KOPT-K1 (cell line): ENCODE results near the gene SLC27A5.
A peak's percentile ranks its signal among the peaks of the same experiment; 100 is the strongest.

ENCODE experiments used
- H3K27ac ChIP-seq: fragments of 200-600 bp; sonication (generic); 2 replicates; pipeline ENCODE4 v1.5.1; 2016; ENCODE audit warnings: antibody characterized with exemption, mild to moderate bottlenecking, low read depth, low read length; ENCODE audit not compliant: poor library complexity, severe bottlenecking
- H3K36me3 ChIP-seq: fragments of 200-600 bp; sonication (generic); 2 replicates; pipeline ENCODE4 v1.5.1; 2017; ENCODE audit warnings: antibody characterized with exemption, mild to moderate bottlenecking, low read length, moderate library complexity; ENCODE audit not compliant: insufficient read depth
- H3K9me3 ChIP-seq: fragments of 200-600 bp; sonication (generic); 2 replicates; pipeline ENCODE4 v1.5.1; 2017; ENCODE audit warnings: antibody characterized with exemption, low read length, mild to moderate bottlenecking; ENCODE audit not compliant: insufficient read depth, poor library complexity, severe bottlenecking

Gene SLC27A5, protein sequence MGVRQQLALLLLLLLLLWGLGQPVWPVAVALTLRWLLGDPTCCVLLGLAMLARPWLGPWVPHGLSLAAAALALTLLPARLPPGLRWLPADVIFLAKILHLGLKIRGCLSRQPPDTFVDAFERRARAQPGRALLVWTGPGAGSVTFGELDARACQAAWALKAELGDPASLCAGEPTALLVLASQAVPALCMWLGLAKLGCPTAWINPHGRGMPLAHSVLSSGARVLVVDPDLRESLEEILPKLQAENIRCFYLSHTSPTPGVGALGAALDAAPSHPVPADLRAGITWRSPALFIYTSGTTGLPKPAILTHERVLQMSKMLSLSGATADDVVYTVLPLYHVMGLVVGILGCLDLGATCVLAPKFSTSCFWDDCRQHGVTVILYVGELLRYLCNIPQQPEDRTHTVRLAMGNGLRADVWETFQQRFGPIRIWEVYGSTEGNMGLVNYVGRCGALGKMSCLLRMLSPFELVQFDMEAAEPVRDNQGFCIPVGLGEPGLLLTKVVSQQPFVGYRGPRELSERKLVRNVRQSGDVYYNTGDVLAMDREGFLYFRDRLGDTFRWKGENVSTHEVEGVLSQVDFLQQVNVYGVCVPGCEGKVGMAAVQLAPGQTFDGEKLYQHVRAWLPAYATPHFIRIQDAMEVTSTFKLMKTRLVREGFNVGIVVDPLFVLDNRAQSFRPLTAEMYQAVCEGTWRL

DNA sequence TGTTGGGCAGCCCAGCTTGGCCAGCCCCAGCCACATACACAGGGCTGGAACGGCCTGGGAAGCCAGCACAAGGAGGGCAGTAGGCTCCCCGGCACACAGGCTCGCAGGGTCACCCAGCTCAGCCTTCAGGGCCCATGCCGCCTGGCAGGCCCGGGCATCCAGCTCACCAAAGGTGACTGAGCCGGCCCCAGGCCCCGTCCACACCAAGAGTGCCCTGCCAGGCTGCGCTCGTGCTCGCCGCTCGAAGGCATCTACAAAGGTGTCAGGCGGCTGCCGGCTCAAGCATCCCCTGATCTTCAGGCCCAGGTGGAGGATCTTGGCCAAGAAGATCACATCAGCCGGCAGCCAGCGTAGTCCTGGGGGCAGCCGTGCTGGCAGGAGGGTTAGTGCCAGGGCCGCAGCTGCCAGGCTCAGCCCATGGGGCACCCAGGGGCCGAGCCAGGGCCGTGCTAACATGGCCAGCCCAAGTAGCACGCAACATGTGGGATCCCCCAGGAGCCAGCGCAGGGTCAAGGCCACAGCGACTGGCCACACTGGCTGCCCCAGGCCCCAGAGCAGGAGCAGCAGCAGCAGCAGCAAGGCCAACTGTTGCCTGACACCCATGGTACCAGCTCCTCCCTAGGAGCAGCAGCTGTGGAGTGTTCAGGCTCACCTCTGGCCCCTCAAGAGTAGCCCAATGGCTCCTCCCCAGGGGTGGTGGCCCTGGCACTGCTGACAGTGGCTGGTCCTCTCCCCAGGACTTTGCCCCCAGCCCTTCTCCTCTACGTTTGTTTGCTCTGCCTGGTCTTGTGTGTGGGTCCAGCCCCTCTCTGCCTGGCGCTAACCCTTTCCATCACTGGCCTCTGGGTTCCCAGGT, at the start of gene SLC27A5:
Gene SLC27A5 (minus strand): TSS at position 640 of the 856 bp plus-strand sequence. CDS start 37 bp downstream, at position 603.
- H3K9me3 ChIP-seq: peaks cover 8% of the 10 kb centered on the region
- H3K27ac ChIP-seq: no peak within 1 kb of the TSS
- peaks cover 13% of the 10 kb centered on the region for H3K36me3 ChIP-seq

DNA sequence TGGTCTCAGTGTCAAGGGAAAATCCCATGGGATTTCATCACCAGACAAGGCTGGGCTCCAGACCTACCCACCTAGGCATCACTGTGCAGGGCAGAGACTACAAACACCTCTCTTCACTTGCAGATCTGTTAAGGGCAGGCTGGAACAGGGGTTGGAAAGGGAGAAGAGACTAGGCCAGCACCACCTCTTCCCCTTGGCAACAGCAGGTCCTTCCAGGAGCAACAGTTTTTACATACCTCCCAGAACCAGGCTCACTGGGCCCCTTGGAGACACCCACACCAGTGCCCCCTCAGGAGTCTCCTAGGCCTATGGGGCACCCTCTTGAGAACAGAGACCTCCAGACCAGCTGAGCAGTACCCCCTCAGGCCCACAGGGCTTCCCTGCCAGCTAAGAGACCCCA, 49.1 kb upstream of the SLC27A5 start:
- Histone ChIP-seq H3K9me3 (no peaks in the 10 kb centered on the region), H3K36me3 (peaks cover 29% of the 10 kb centered on the region), H3K27ac (peak overlapping the region; percentile 96)

DNA sequence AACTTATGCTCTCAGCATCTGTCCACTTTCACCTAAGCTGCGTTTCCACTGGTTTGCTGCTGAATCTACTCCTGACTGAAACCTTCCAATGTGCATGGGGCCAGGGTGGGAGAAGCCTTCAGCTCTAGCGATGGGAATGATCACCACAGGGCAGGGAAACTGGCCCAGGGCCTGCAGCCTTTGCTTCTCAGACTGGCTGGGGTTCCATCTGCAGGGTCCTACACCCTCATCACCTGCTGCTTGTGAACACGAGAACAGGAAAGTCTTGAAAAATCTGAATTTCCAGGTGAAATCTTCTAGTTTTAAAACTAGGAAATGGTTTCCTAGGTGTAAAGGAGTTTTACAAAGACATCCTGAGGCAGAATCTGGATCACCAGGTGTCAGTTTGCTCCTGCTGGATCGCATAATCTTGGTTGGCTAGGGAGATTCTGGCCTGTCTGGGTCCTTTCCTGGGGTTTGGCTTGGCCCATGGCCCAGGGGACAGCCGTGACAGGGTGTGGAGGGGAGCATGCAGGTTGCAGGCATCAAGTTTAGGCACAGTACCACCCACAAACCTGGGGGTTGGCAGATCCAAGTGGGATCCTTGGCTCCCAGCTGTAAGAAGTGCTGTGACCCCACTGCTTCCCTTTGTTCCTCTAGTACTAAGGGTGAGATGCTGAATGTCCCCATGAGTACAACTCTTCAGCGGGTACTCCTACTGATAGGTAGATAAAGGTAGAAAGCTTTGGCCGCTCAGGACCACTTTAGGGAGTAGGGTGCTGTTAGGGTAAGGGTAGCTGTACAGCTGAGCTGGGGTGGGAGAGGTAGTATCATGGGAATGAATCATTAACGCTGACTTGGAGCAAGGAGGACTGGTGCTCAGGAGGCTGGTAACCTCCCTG, 48.5 kb upstream of the SLC27A5 start:
- Histone ChIP-seq H3K27ac (peak overlapping the region; percentile 96), H3K9me3 (no peaks in the 10 kb centered on the region), H3K36me3 (peaks cover 36% of the 10 kb centered on the region)

DNA sequence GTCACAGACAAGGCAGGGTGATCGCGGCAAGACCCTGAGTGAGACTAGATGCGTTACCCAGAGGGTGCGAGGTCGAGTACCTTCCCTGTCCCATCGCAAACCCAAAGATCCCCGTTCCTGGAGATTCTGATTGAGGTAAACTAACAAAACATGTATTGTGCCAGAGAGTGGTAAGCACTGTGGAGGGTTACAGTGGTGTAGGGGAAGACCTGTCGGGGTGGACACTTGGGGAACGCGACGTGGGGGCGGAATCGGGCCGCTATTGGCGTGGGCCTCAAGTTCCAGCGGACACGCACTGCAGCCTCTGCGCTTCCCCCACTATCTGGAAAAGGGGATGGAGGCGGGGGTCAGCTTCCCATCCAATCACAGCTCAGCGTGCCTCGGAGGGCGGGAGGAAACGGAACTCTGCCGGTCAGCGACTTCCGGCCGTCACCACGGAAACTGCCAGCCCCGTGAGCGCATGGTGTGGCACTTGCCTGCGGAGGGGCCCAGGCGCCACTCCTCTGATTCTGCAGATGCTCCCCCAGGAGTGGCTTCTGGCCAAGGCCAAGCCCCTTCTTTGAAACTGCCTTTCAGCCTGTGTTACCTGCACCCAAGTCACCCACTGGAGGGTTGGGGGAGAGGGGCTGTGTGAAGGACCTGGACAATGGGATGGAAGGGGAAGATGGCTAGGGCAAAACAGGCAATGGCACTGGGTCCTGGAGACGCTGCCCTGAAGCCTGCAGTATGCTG, 47.6 kb upstream of the SLC27A5 start:
- no peaks in the 10 kb centered on the region for H3K9me3 ChIP-seq
- H3K27ac ChIP-seq: peak overlapping the region; percentile 96
- peaks cover 36% of the 10 kb centered on the region for H3K36me3 ChIP-seq

DNA sequence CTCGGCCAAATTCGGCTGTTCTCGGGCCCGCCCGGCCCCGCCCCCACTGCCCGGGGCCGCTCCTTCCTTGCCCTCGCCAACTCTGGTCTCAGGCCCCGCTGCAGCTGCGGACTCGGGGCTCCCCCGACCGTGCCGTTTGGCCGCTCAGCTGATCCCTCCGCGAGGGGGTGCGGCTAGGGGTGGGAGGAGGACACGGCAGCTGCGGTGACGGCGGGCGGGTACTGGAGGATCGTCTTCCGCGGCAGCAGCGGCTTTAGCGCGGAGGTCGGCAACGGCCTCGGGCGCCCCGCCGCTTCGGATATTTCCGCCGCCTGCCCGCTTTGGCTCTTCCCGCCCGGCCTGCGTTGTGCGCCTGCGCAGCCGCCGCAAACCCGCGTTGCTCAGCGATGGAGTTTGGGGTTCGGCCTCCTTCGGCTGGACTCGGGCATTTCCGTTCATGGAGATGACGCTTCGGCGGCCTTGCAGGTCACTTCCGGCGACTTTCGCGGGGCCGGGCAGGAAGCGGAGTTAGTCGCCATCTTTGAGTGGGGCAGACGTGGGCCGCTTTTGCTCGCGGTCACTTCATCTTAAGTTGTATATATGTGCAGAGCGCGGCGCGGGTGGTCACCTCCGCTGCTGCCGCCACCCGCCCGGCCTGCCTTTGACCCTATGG, 47.0 kb upstream of the SLC27A5 start:
- Histone ChIP-seq H3K27ac (peak overlapping the region; percentile 96), H3K36me3 (peaks cover 39% of the 10 kb centered on the region), H3K9me3 (no peaks in the 10 kb centered on the region)

DNA sequence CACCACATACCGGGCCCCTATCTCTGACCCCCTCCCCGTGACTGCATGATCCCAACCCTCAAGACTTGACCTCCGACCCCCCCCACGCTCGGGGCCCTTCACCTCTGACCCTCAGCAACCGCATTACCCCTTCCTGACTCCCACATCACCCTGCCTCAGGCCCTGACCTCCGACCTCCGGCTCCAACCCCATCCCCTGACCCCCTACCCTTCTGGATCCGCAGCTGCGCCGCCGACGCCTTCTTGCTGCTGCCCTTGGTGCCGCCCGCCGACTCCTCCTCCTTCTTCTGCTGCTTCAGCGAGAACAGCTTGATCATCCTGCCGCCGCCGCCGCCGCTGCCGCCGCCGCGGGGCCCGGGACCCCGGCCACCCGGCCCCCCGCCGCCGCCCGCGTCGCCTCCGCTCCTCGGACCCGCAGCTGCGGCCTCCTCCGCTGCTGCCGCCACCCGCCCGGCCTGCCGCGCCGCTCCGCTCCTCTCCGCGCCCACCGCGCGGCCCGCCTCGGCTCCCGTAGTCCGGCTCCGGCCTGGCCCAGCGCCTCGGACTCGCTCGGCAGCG, 46.4 kb upstream of the SLC27A5 start, which contains the start of gene UBE2M:
Gene UBE2M (minus strand): TSS at position 546 of the 557 bp plus-strand sequence. CDS start 230 bp downstream, at position 316.
- Histone ChIP-seq H3K27ac (peak within 1 kb of the TSS; percentile 96), H3K9me3 (no peaks in the 10 kb centered on the region), H3K36me3 (peaks cover 37% of the 10 kb centered on the region)

DNA sequence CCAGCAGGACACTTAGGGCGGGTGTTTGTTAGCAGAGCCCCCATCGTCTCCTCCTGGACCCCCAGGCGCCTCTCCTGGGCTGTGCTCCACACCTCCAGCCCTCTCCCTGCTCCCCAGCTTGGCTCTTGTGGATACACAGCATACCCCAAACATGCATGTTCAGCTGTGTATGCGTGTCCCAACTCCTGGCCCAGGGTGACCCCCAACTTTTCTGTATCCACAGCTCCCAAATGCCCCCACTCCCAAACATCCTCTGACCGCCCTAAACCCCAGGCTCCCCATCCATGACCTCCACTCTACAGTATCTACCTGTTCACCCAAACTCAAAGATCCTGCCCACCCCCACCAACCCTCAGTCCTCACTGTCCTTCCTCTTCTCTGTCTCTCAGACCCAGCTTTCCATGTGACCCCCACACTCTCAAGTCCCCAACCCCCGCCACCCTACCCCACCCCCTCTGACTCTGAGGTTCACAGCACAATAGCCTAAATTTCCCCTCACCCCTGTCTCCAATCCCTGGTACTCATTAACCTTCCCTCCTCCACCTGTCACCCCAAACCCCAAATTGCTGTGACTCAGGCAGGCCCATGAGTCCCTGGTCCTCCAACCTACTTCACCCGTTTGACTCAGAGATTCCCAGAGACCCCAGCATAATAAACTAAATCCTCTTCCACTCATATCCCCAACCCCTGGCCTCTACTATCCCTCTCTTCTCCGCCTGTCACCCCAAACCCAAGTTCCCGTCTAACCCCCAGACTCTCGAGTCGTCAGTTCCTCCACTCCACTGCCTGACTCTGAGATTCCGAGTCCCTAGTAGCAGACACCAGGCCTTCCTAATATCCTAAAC, 45.7 kb upstream of the SLC27A5 start:
- H3K27ac ChIP-seq: peak overlapping the region; percentile 96
- peaks cover 42% of the 10 kb centered on the region for H3K36me3 ChIP-seq
- H3K9me3 ChIP-seq: no peaks in the 10 kb centered on the region

DNA sequence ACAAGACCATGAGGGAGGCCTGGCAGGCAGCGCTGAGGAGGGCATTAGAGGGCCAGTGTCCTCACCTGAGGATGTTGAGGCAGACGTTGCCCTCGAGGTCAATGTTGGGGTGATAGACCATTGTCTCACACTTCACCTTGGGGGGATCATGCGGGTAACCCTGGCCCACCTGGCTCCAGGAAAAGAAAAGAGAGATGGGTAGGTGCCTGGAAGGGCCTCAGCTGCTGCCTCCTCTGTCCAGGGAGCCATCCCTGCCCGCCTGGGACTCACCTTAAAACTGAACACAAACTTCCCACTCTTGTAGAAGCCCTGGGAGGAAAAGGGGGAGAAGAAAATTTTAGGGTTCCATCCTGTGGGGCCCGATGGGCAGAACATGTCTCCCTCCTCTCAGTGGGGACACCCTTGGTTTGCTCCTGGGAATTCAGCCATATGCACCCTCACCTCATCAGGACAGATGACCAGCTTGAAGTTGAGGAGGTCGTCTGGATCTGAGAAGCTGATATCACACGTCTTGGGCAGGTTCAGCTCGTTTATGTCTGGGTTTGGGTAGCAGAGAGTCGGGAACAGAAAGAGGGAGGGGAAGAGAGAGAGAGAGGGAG, 44.9 kb upstream of the SLC27A5 start:
- H3K36me3 ChIP-seq: peaks cover 43% of the 10 kb centered on the region
- no peaks in the 10 kb centered on the region for H3K9me3 ChIP-seq
- peak overlapping the region; percentile 96 for H3K27ac ChIP-seq

DNA sequence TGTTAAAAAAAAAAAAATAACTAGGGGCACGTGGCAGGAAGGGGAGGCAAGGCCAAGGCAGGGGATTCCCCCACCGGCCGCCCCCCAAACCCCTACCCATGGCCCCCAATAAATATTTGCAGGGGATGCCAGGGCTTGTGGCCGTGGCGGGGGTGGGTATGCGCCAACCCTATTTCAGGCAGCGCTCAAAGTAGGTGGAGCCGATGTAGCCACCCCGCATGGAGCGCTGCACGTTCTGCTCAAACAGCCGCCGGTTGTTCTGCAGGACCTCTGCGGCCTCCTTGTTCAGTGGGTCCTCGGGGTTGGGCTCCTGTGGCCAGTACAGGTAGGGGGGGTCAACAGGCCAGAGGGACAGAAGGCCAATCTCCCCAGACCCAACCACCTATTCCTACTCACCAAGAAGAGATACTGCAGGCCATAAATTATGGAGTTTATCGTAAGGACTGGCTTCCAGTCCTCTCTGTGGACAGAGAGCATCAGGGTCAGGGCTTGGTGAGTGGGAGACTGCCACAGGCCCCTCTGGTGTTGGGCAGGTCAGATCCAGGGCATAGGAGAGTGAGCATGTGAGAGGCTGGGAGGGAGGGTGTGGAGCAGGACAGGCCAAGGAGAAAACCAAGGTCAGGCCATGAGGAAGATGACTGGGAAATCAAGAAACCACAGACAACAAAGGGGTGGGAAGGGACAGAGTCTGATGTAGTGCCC, 44.3 kb upstream of the SLC27A5 start:
- H3K9me3 ChIP-seq: no peaks in the 10 kb centered on the region
- H3K36me3 ChIP-seq: peaks cover 47% of the 10 kb centered on the region
- no peak overlapping the region for H3K27ac ChIP-seq

DNA sequence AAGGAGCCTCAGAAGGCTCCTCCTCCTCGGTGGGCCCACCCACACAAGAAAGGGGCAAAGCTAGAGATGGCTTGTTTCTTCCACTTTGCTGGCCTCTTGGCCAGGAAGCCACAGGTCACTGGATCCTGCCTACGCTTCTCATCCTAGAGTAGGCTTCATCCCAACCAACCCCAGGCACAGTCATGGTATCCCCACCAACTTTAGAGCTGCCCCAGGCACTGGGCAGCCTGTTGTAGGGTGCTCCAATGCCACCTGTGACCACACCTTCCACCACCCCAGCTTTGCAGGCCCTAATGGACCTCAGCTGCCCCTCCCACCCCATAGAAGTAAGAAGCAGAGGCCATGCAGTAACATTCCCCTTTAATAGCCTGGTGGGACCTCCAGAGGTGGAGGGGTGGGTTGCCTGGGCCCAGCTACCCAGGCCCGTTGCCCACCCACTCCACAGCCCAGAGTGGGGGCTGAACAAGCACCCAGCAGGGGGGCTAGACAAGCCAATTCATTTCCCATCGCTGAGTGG, 43.6 kb upstream of the SLC27A5 start:
- Histone ChIP-seq H3K9me3 (no peaks in the 10 kb centered on the region), H3K27ac (peak overlapping the region; percentile 87), H3K36me3 (peaks cover 54% of the 10 kb centered on the region)

DNA sequence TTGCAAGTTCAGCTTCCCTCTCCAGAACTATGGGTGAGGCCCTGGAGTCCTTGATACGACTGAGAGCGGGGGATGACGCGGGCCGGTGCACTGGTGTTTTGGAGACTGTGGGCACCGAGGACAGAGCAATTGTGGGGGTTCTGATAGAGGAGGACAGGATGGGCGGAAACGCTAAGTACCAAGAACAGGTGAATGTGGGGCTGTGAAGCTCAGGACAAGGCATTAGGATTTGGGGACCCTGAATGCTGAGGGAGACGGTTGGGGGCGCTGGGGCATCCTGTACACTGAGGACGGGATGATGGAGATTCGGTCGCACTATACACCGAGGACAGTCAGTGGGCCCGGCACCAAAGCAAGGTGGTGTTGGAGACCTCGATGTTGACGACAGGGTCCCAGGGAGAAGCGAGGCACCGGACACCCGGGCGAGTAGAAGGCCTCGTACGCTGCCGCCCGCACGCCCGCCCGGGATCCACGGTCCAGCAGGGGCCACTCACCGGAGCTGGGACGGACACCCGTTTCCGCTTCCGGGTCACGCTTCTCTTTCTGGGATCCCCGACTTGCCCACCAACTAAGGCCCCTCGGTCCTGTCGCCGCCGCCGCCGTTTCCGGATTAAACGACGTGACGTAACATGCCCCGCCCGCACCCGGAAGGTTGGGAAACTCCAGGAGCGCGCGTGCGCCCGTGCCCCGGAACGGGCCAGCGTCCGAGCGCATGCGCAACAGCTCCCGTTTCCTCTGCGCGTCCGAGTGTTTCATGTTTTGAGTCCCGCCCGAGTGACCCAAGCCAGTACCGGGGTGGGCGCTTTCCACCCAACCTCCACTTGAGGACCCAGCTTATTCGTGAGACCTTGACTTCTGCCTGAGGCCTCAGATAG, 42.9 kb upstream of the SLC27A5 start, which contains the start of gene CHMP2A:
Gene CHMP2A (minus strand): TSS at position 612 of the 875 bp plus-strand sequence. CDS start 893 bp downstream, outside the sequence.
- Histone ChIP-seq H3K27ac (peak within 1 kb of the TSS; percentile 87), H3K9me3 (no peaks in the 10 kb centered on the region), H3K36me3 (peaks cover 61% of the 10 kb centered on the region)
